PFSK-1 (cell line): ENCODE results near the gene SYNGR1.

Experiments
- FOXP2 ChIP-seq: optimal IDR thresholded peaks from 2 replicates; pipeline ENCODE3; 2011; ENCODE audit warnings: borderline replicate concordance, control low read depth, inconsistent platforms; ENCODE audit not compliant: insufficient read depth; ENCODE audit errors: extremely low read length, extremely low read depth
- POLR2AphosphoS5 ChIP-seq: IDR thresholded peaks from 2 replicates; pipeline ENCODE4 v1.6.1; 2012; ENCODE audit warnings: low read depth, mild to moderate bottlenecking, control low read depth, low read length, moderate library complexity
- REST ChIP-seq, 2 experiments: IDR thresholded peaks; 2 replicates each; pipeline versions ENCODE4 v1.6.1 to v1.8.0; 2011 to 2012; ENCODE audit warnings: low read depth in 2 of 2, low read length in 2 of 2, control low read depth in 1 of 2, inconsistent platforms in 1 of 2, mild to moderate bottlenecking in 1 of 2, moderate library complexity in 1 of 2; ENCODE audit not compliant: insufficient read depth in 1 of 2
- SIN3A ChIP-seq: IDR thresholded peaks from 2 replicates; pipeline ENCODE4 v1.6.1; 2012; ENCODE audit warnings: mild to moderate bottlenecking, low read length, moderate library complexity, borderline replicate concordance; ENCODE audit not compliant: insufficient read depth
- TAF1 ChIP-seq: IDR thresholded peaks from 2 replicates; pipeline ENCODE4 v1.6.1; 2012; ENCODE audit warnings: low read length, control low read depth, borderline replicate concordance; ENCODE audit not compliant: insufficient read depth

The SYNGR1 gene

GRCh38 chr22:39405346-39406085 lies 55.7 kb downstream of the SYNGR1 start:
- no peak for TF ChIP-seq POLR2AphosphoS5
- no peak for TF ChIP-seq SIN3A
- no peak for TF ChIP-seq REST (IDR thresholded peaks at IDR 0.05; ENCODE audit: insufficient read depth in 1 of 2, low read depth in 2 of 2, low read length in 2 of 2)
- TF ChIP-seq TAF1: no peak

GRCh38 chr22:39408173-39408572 lies 58.4 kb downstream of the SYNGR1 start:
- no peak for TF ChIP-seq SIN3A
- no peak for TF ChIP-seq REST (IDR thresholded peaks at IDR 0.05; ENCODE audit: insufficient read depth in 1 of 2, low read depth in 2 of 2, low read length in 2 of 2)
- no peak for TF ChIP-seq TAF1

- no peak for TF ChIP-seq SIN3A
- TF ChIP-seq POLR2AphosphoS5: no peak
- no peak for TF ChIP-seq TAF1
- no peak for TF ChIP-seq REST (IDR thresholded peaks at IDR 0.05; ENCODE audit: insufficient read depth in 1 of 2, low read depth in 2 of 2, low read length in 2 of 2)
- TF ChIP-seq FOXP2: no peak
These were observed 59.0 kb downstream of the SYNGR1 start for GRCh38 chr22:39408807-39409206.

GRCh38 chr22:39409516-39410029 lies 59.8 kb downstream of the SYNGR1 start:
- no peak for TF ChIP-seq SIN3A
- no peak for TF ChIP-seq REST (IDR thresholded peaks at IDR 0.05; ENCODE audit: insufficient read depth in 1 of 2, low read depth in 2 of 2, low read length in 2 of 2)
- no peak for TF ChIP-seq TAF1
- no peak for TF ChIP-seq POLR2AphosphoS5
- TF ChIP-seq FOXP2: no peak

- no peak for TF ChIP-seq SIN3A
These were observed 60.5 kb downstream of the SYNGR1 start for GRCh38 chr22:39410264-39410663.
